GM18867 (cell line): Measurements from ENCODE around the gene GRIA1.
"Not testable (repeated sequence)": the region's sequence is repeated elsewhere in the genome, so short reads cannot be mapped to it uniquely, and the experiment has no call there.

ENCODE experiments used
- ATAC-seq: cut with Tn5 transposase; IDR thresholded peaks from one replicate; pipeline ENCODE4 v1.9.1; 2021; ENCODE audit warnings: mild to moderate bottlenecking, moderate library complexity; ENCODE audit not compliant: unreplicated experiment

The GRIA1 gene

GRCh38 chr5:153818626-153819025 lies 328.2 kb downstream of the GRIA1 start:
- ATAC-seq: no peak

GRCh38 chr5:153823036-153823435 lies 332.6 kb downstream of the GRIA1 start:
- no peak for ATAC-seq

- ATAC-seq: no peak
Observed at GRCh38 chr5:153824909-153825308, 334.4 kb downstream of the GRIA1 start.

GRCh38 chr5:153827397-153827796 lies 336.9 kb downstream of the GRIA1 start:
- no peak for ATAC-seq

- no peak for ATAC-seq
Observed at GRCh38 chr5:153829510-153830065, 339.1 kb downstream of the GRIA1 start.

- peak; percentile 95 for ATAC-seq
Observed at GRCh38 chr5:153831973-153832372, 341.5 kb downstream of the GRIA1 start.

GRCh38 chr5:153835891-153836515 lies 345.5 kb downstream of the GRIA1 start:
- ATAC-seq: no peak

GRCh38 chr5:153849303-153850113 lies 359.0 kb downstream of the GRIA1 start:
- ATAC-seq: not testable (repeated sequence)

- no peak for ATAC-seq
Observed at GRCh38 chr5:153860195-153860886, 369.9 kb downstream of the GRIA1 start.

GRCh38 chr5:153862906-153863305 lies 372.4 kb downstream of the GRIA1 start:
- not testable (repeated sequence) for ATAC-seq
